HL-60 (cell line): ENCODE results near the gene ZNF497.

Experiments
- CTCF ChIP-seq: IDR thresholded peaks from one replicate; pipeline ENCODE4 v1.5.1; 2011; ENCODE audit warnings: low read length, control low read depth, inconsistent platforms; ENCODE audit not compliant: insufficient read depth
- GABPA ChIP-seq: IDR thresholded peaks from 2 replicates; pipeline ENCODE4 v1.6.1; 2012; ENCODE audit warnings: low read depth
- REST ChIP-seq: IDR thresholded peaks from 2 replicates; pipeline ENCODE4 v1.6.1; 2012; ENCODE audit warnings: low read depth; ENCODE audit not compliant: insufficient replicate concordance

GRCh38 chr19:58328999-58329398 lies 33.6 kb downstream of the ZNF497 start:
- TF ChIP-seq CTCF, result peak; percentile 10
- TF ChIP-seq GABPA, result no peak
- no peak for TF ChIP-seq REST
